GM12873 (cell line): ENCODE measurements around the gene ATP2B1.

Experiments used
- TF ChIP-seq, protein P1 (sequence below): IDR thresholded peaks from 2 replicates; pipeline ENCODE4 v1.5.1; 2012; ENCODE audit warnings: low read depth, mild to moderate bottlenecking, moderate library complexity, low read length, control low read depth; ENCODE audit not compliant: insufficient read depth; ENCODE audit errors: missing control alignments

The ATP2B1 gene

DNA sequence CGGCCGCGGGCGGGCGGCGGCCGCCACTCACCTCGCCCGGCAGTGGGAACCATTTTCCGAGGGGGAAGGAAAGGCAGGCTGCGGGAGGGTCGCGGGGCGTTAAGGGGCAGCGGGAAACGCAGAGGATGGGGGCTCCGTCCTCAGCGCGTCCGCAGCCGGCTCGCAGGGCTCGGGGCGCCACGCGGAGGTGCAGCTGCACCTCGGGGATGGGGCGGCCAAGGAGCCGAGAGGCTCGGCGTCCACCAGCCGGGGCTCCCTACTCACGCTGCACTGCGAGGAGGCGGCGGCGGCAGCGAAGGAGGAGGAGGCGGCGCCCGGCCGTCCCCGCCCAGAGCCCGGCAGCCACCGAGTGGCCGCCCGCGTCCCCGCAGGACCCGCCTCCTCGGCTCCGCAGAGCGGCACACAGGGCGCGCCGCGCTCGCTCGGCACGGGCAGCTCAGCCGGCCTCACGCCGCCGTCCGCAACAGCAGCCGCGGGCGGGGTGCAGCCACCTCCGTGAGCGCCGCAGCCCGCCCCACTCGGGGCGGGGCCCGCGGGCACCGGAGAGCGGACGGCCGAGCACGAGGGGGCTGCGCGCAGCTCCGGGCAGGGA, at the start of gene ATP2B1:
Gene ATP2B1 (minus strand): TSS at position 274 of the 592 bp plus-strand sequence. CDS start 52,952 bp downstream, outside the sequence.
- TF ChIP-seq, protein P1, sequence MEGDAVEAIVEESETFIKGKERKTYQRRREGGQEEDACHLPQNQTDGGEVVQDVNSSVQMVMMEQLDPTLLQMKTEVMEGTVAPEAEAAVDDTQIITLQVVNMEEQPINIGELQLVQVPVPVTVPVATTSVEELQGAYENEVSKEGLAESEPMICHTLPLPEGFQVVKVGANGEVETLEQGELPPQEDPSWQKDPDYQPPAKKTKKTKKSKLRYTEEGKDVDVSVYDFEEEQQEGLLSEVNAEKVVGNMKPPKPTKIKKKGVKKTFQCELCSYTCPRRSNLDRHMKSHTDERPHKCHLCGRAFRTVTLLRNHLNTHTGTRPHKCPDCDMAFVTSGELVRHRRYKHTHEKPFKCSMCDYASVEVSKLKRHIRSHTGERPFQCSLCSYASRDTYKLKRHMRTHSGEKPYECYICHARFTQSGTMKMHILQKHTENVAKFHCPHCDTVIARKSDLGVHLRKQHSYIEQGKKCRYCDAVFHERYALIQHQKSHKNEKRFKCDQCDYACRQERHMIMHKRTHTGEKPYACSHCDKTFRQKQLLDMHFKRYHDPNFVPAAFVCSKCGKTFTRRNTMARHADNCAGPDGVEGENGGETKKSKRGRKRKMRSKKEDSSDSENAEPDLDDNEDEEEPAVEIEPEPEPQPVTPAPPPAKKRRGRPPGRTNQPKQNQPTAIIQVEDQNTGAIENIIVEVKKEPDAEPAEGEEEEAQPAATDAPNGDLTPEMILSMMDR: peak; percentile 27

DNA sequence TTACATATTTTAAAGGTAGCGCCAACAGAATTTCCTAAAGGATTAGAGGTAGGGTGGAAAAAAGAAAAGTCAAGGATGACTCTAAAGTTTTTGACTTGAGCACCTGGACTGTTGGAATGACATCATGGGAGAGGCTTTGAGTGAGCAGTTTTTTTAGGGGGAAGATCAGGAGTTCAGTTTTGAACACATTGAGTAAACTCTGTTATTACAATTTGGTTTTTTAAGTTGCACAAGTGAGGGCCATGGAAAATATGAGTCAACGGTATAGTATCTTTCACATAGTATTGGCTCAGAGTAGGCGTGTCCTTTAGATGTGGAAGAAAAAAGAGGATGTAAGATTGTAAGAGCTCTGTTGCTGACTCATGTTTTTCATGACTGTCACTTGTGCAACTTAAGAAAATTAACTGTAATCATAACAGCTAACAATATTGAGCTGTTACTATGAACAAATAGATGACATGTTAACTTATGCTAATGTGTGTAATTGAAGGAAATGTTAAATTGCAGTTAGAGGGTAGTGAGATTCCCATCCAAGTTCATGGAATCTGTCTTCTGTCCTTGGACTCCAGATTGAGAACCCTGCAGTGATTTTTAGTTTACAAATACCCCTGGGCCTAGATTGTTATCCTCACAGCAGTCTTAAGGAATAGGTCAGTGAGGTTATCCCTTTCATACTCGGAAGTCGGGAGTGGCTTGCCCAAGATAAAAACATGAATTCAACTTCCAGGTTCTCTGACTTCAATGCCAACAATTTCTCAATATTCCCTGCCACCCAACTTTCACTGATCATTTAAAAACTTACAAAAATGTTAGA, 48.2 kb upstream of the ATP2B1 start:
- TF ChIP-seq, protein P1: no peak

DNA sequence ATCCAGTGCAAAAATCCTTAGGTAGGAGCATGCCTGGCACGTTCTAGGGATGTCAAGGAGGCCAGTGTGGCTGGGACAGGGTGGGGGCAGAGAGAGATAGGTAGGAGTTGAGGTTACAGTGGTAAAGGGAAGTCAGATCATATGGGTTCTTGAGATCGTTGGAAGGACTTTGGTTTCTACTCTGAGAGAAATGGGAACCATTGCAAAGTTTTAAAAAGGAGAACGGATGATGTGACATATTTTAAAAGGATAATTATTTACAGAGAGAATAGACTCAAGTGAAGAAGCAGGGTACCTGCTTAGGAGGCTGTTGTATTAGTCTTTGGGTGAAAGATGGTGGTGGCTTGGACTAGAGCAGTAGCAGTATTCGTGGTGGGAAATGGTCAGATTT, 47.6 kb upstream of the ATP2B1 start:
- TF ChIP-seq, protein P1: no peak

DNA sequence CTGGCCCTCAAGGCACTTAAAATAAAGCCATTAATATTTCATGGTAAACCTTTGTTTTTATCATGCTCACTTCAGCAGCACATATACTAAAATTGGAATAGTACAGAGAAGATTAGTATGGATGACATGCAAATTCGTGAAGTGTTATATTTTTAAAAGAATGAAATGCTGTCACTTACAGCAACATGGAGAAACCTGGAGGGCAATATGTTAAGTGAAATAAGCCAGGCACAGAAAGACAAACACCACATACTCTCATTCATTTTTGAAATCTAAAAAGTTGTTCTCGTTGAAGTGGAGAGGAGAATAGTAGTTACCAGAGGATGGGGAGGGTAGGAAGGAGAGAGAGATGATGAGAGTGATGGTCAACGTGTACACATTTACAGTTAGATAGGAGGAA, 45.4 kb upstream of the ATP2B1 start:
- TF ChIP-seq, protein P1: no peak

DNA sequence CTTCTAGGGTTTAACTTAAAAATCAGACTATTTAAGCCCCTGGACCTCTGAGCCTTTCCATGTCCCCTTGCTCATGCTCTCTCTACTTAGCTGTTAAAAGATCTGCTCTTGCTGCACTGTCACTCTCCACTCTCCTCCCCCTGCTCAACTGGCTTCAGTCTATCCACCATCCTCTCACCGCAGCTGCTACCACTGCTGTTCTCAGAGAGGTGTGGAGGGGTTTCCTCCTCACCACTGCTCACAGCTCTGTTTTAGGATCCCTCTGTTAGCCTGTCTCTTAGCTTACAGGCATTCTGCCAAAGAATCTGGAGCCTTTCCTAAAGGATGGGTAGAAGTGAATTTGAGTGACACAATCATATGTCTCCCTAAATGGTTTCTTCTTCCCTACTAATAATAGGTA, 43.7 kb upstream of the ATP2B1 start:
- TF ChIP-seq, protein P1: no peak

DNA sequence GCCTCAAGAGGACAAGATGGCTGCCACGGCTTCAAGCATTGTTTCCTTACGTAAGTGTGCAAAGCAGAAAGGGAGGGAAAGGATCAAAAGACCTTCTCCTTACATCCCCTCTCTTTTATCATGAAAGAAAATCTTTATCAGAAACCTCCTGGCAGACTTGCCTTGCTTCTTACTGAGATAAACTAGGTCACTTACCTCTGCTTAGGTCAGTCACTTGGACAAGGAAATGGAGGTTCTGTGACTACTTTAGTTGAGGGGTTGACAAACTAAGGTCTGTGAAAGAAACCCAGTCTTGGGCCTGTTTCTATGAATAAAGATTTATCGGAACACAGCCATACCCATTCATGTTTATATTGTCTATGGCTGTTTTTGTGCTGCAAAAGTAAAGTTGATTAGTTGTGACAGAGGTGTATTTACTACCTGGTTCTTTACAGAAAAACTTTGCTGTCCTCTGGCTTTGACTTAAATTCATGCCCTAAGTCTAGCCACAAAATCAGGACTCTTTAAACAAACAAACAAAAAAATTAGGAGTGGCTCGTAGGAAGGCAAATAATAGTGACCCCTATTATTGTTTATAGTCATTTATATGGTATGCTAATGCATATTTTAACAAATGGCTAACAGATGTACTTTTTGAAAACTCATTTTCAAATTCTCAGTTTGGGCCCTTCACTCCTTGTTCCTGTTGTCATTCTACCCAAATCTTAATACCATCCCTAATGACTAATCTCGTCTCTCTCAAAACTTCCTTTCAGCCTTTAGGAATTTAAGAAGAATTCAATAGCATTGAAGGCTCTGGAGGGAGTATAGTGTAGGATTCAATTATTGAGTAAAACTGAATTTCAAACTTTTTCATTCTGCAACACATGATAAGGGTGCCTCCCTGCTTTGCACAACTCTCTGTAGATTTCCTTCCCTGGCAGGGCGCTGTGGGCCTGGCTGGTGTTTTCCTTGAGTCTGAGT, 42.0 kb upstream of the ATP2B1 start:
- TF ChIP-seq, protein P1: no peak
